Measurements from ENCODE around the gene MRNIP. TPM values are rescaled to one million over a fixed set of nuclear protein-coding genes. Genes with fewer than 3 reads are reported as not detected.
A peak's percentile ranks its signal among the peaks of the same experiment; 100 is the strongest.
"Not testable (repeated sequence)": the region's sequence is repeated elsewhere in the genome, so short reads cannot be mapped to it uniquely, and the experiment has no call there.

The MRNIP gene
- total RNA-seq, 6 experiments from 2014 or later: 8.2 to 13.5 (median 9.9) TPM

GRCh38 chr5:179872055-179872827, 13.6 kb upstream of the MRNIP start:
- no peak for TF ChIP-seq CTCF (IDR thresholded peaks at IDR 0.05)
- no peaks in the 10 kb centered on the region for H3K4me1 Mint-ChIP-seq (ENCODE audit: low read depth)
- DNase-seq: no peak
- no peaks in the 10 kb centered on the region; the same call in 1 of the 2 replicates for H3K27me3 Mint-ChIP-seq (ENCODE audit: insufficient read depth)
- no peak overlapping the region for H3K27ac Mint-ChIP-seq
- H3K9me3 Mint-ChIP-seq: no peaks in the 10 kb centered on the region
- peaks cover 10% of the 10 kb centered on the region for H3K36me3 Mint-ChIP-seq (ENCODE audit: low read depth)
- H3K4me3 Mint-ChIP-seq: no peak overlapping the region

GRCh38 chr5:179871533-179871932, 12.9 kb upstream of the MRNIP start:
- not testable (repeated sequence) for H3K27ac Mint-ChIP-seq; DNase-seq; H3K9me3 Mint-ChIP-seq; H3K4me3 Mint-ChIP-seq; H3K27me3 Mint-ChIP-seq (ENCODE audit: insufficient read depth); H3K4me1 Mint-ChIP-seq (ENCODE audit: low read depth)
- H3K36me3 Mint-ChIP-seq (ENCODE audit: low read depth): peaks cover 17% of the 10 kb centered on the region

DNA sequence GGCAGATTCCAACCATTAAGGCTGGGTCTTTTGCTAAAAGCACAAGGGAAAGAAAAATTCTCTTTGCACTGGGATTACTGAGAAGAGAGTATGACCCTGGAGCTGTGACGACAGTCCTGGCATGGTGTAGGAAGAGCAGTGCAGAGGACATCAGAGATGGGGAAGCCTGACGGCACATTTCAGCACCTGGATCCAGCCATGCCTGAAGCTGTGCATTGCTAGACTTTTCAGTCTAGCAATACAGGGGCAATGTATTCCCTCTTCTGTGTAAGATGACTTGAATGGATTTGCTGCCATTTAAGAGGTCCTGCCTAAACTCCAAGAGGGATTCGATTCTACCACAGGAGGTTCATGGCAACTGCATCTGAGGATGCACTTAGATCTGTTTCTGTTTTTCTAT, 12.3 kb upstream of the MRNIP start:
- TF ChIP-seq CTCF (IDR thresholded peaks at IDR 0.05): no peak

GRCh38 chr5:179870403-179870903, 11.8 kb upstream of the MRNIP start:
- Mint-ChIP-seq H3K27me3 (ENCODE audit: insufficient read depth) (no peaks in the 10 kb centered on the region; the same call in 1 of the 2 replicates), H3K27ac (no peak overlapping the region), H3K9me3 (no peaks in the 10 kb centered on the region), H3K36me3 (ENCODE audit: low read depth) (peaks cover 17% of the 10 kb centered on the region), H3K4me1 (ENCODE audit: low read depth) (no peaks in the 10 kb centered on the region), H3K4me3 (no peak overlapping the region)
- TF ChIP-seq CTCF (IDR thresholded peaks at IDR 0.05): peak; percentile 65
- peak; percentile 23 for DNase-seq

More for the DNA sequence above, 12.3 kb upstream of the MRNIP start:
- H3K27me3 Mint-ChIP-seq (ENCODE audit: insufficient read depth): no peaks in the 10 kb centered on the region; the same call in 1 of the 2 replicates
- H3K27ac Mint-ChIP-seq: no peak overlapping the region
- H3K4me1 Mint-ChIP-seq (ENCODE audit: low read depth): no peaks in the 10 kb centered on the region
- no peak for DNase-seq
- no peaks in the 10 kb centered on the region for H3K9me3 Mint-ChIP-seq
- H3K4me3 Mint-ChIP-seq: no peak overlapping the region
- H3K36me3 Mint-ChIP-seq (ENCODE audit: low read depth): peaks cover 17% of the 10 kb centered on the region

- Mint-ChIP-seq H3K4me3 (no peak overlapping the region), H3K36me3 (ENCODE audit: low read depth) (peaks cover 23% of the 10 kb centered on the region), H3K27me3 (ENCODE audit: insufficient read depth) (no peaks in the 10 kb centered on the region; the same call in 1 of the 2 replicates), H3K9me3 (no peaks in the 10 kb centered on the region), H3K4me1 (ENCODE audit: low read depth) (no peaks in the 10 kb centered on the region), H3K27ac (no peak overlapping the region)
- no peak for TF ChIP-seq CTCF (IDR thresholded peaks at IDR 0.05)
- no peak for DNase-seq
These were observed 11.2 kb upstream of the MRNIP start for GRCh38 chr5:179869641-179870402.

- Mint-ChIP-seq H3K36me3 (ENCODE audit: low read depth) (peaks cover 27% of the 10 kb centered on the region), H3K4me3 (no peak overlapping the region), H3K27ac (no peak overlapping the region), H3K9me3 (no peaks in the 10 kb centered on the region), H3K4me1 (ENCODE audit: low read depth) (no peaks in the 10 kb centered on the region), H3K27me3 (ENCODE audit: insufficient read depth) (no peaks in the 10 kb centered on the region; the same call in 1 of the 2 replicates)
- no peak for TF ChIP-seq CTCF (IDR thresholded peaks at IDR 0.05)
- DNase-seq: no peak
These were observed 10.5 kb upstream of the MRNIP start for GRCh38 chr5:179869101-179869500.

Data from HFFc6 (cell line).